GM19468 (cell line): ENCODE results near the gene UMPS.

Experiments used
- ATAC-seq: cut with Tn5 transposase; IDR thresholded peaks from one replicate; pipeline ENCODE4 v1.9.1; 2021; ENCODE audit warnings: mild to moderate bottlenecking, moderate library complexity, moderate number of reproducible peaks; ENCODE audit not compliant: unreplicated experiment; ENCODE audit errors: extremely low read depth

UMPS gene

GRCh38 chr3:124730129-124730940 is at the start of gene UMPS:
Gene UMPS, plus strand, starts transcription at chr3:124730452. Its CDS starts 20 bp downstream, at chr3:124730472.
- ATAC-seq = peak; percentile 95

GRCh38 chr3:124680521-124680920 is 49.7 kb upstream of the UMPS start:
- no peak for ATAC-seq

GRCh38 chr3:124682263-124682662 is 48.0 kb upstream of the UMPS start:
- no peak for ATAC-seq

- ATAC-seq = no peak
These were observed 45.8 kb upstream of the UMPS start for GRCh38 chr3:124684459-124684858.

GRCh38 chr3:124685067-124685466 is 45.2 kb upstream of the UMPS start:
- no peak for ATAC-seq

GRCh38 chr3:124685481-124685880 is 44.8 kb upstream of the UMPS start:
- ATAC-seq = no peak

GRCh38 chr3:124686028-124686670 is 44.1 kb upstream of the UMPS start:
- ATAC-seq = no peak

GRCh38 chr3:124688581-124689454 is 41.4 kb upstream of the UMPS start:
- no peak for ATAC-seq

- no peak for ATAC-seq
These were observed 38.7 kb upstream of the UMPS start for GRCh38 chr3:124691599-124691998.

- ATAC-seq = no peak
These were observed 35.8 kb upstream of the UMPS start for GRCh38 chr3:124694486-124694885.

GRCh38 chr3:124695369-124695768 is 34.9 kb upstream of the UMPS start:
- ATAC-seq = no peak

- no peak for ATAC-seq
These were observed 34.2 kb upstream of the UMPS start for GRCh38 chr3:124696006-124696405.

- ATAC-seq = no peak
These were observed 33.0 kb upstream of the UMPS start for GRCh38 chr3:124697302-124697701.

GRCh38 chr3:124698030-124698770 is 32.1 kb upstream of the UMPS start:
- no peak for ATAC-seq

GRCh38 chr3:124699051-124699450 is 31.2 kb upstream of the UMPS start:
- no peak for ATAC-seq

- no peak for ATAC-seq
These were observed 30.4 kb upstream of the UMPS start for GRCh38 chr3:124699686-124700396.

- ATAC-seq = no peak
These were observed 29.2 kb upstream of the UMPS start for GRCh38 chr3:124700880-124701684.

GRCh38 chr3:124701687-124702086 is 28.6 kb upstream of the UMPS start:
- ATAC-seq = no peak

- no peak for ATAC-seq
These were observed 27.3 kb upstream of the UMPS start for GRCh38 chr3:124702950-124703349.
